ENCODE measurements around the gene MYF6.

MYF6 gene

GRCh38 chr12:80714846-80715245, 7.4 kb downstream of the MYF6 start:
- Histone ChIP-seq H3K27me3 (peaks cover 43% of the 10 kb centered on the region), H3K36me3 (no peaks in the 10 kb centered on the region), H3K4me3 (ENCODE audit: low read depth, low read length) (no peak overlapping the region), H3K4me1 (no peaks in the 10 kb centered on the region), H3K9me3 (no peaks in the 10 kb centered on the region)
- DNase-seq: no peak
- TF ChIP-seq CTCF (IDR thresholded peaks at IDR 0.05; ENCODE audit: low read depth, low read length): no peak

GRCh38 chr12:80715713-80716249, 8.3 kb downstream of the MYF6 start:
- Histone ChIP-seq H3K9me3 (no peaks in the 10 kb centered on the region), H3K27me3 (peaks cover 43% of the 10 kb centered on the region), H3K36me3 (no peaks in the 10 kb centered on the region), H3K4me3 (ENCODE audit: low read depth, low read length) (no peak overlapping the region), H3K4me1 (no peaks in the 10 kb centered on the region)
- DNase-seq: no peak
- TF ChIP-seq CTCF (IDR thresholded peaks at IDR 0.05; ENCODE audit: low read depth, low read length): no peak

- Histone ChIP-seq H3K36me3 (no peaks in the 10 kb centered on the region), H3K4me1 (no peaks in the 10 kb centered on the region), H3K9me3 (no peaks in the 10 kb centered on the region), H3K4me3 (ENCODE audit: low read depth, low read length) (no peak within 1 kb of the TSS), H3K27me3 (peaks cover 50% of the 10 kb centered on the region)
- DNase-seq: no peak
- TF ChIP-seq CTCF (IDR thresholded peaks at IDR 0.05; ENCODE audit: low read depth, low read length): no peak
These were observed 9.4 kb downstream of the MYF6 start, which contains the start of gene MYF5 for GRCh38 chr12:80716696-80717469. TSS of gene MYF5 (plus strand) at chr12:80716912. CDS start at chr12:80717064, 152 bp downstream.

- no peak for TF ChIP-seq CTCF (IDR thresholded peaks at IDR 0.05; ENCODE audit: low read depth, low read length)
- no peaks in the 10 kb centered on the region for H3K4me1 ChIP-seq
These were observed 10.4 kb downstream of the MYF6 start for GRCh38 chr12:80717856-80718255.

GRCh38 chr12:80720516-80720915, 13.1 kb downstream of the MYF6 start:
- Histone ChIP-seq H3K4me1 (no peaks in the 10 kb centered on the region), H3K9me3 (no peaks in the 10 kb centered on the region), H3K27me3 (peaks cover 39% of the 10 kb centered on the region), H3K4me3 (ENCODE audit: low read depth, low read length) (no peak overlapping the region), H3K36me3 (no peaks in the 10 kb centered on the region)
- DNase-seq: no peak
- no peak for TF ChIP-seq CTCF (IDR thresholded peaks at IDR 0.05; ENCODE audit: low read depth, low read length)

More at GRCh38 chr12:80717856-80718255, 10.4 kb downstream of the MYF6 start:
- no peak for DNase-seq
- no peaks in the 10 kb centered on the region for H3K9me3 ChIP-seq
- H3K4me3 ChIP-seq (ENCODE audit: low read depth, low read length): no peak overlapping the region
- no peaks in the 10 kb centered on the region for H3K36me3 ChIP-seq
- peaks cover 54% of the 10 kb centered on the region for H3K27me3 ChIP-seq

- Histone ChIP-seq H3K4me1 (no peaks in the 10 kb centered on the region), H3K9me3 (no peaks in the 10 kb centered on the region), H3K36me3 (no peaks in the 10 kb centered on the region), H3K4me3 (ENCODE audit: low read depth, low read length) (no peak overlapping the region), H3K27me3 (peaks cover 35% of the 10 kb centered on the region)
- no peak for DNase-seq
- no peak for TF ChIP-seq CTCF (IDR thresholded peaks at IDR 0.05; ENCODE audit: low read depth, low read length)
These were observed 13.9 kb downstream of the MYF6 start for GRCh38 chr12:80721326-80721725.
